Erythroblast (primary cell): ENCODE data around the gene BCHE.

Experiments
- GATA1 ChIP-seq: IDR thresholded peaks from 2 replicates; pipeline ENCODE4 v1.6.1; 2011; ENCODE audit warnings: low read depth, mild to moderate bottlenecking, control low read depth, low read length, moderate library complexity
- POLR2A ChIP-seq: IDR thresholded peaks from 2 replicates; pipeline ENCODE4 v1.6.1; 2011; ENCODE audit warnings: mild to moderate bottlenecking, low read length

- TF ChIP-seq POLR2A (no peak), GATA1 (no peak)
Measured at GRCh38 chr3:165778456-165778855, 58.8 kb downstream of the BCHE start.
